Cerebellar cortex (tissue), 1 donor: ENCODE measurements around the gene CNTN5.

Experiments
- DNase-seq: peaks from one replicate; pipeline ENCODE4 v3.0.0-alpha.2; 2015; ENCODE audit warnings: low spot score

CNTN5 gene

GRCh38 chr11:99391245-99391644 lies 370.5 kb downstream of the CNTN5 start:
- no peak for DNase-seq

- no peak for DNase-seq
Observed at GRCh38 chr11:99406345-99406744, 385.6 kb downstream of the CNTN5 start.

GRCh38 chr11:99410636-99411035 lies 389.9 kb downstream of the CNTN5 start:
- no peak for DNase-seq

GRCh38 chr11:99418927-99419720 lies 398.4 kb downstream of the CNTN5 start:
- no peak for DNase-seq

GRCh38 chr11:99419991-99420390 lies 399.2 kb downstream of the CNTN5 start:
- DNase-seq = no peak

GRCh38 chr11:99422581-99423427 lies 402.1 kb downstream of the CNTN5 start:
- DNase-seq = no peak

- no peak for DNase-seq
Observed at GRCh38 chr11:99423428-99423983, 402.8 kb downstream of the CNTN5 start.

GRCh38 chr11:99424313-99425084 lies 403.8 kb downstream of the CNTN5 start:
- DNase-seq = no peak

- no peak for DNase-seq
Observed at GRCh38 chr11:99425596-99425995, 404.8 kb downstream of the CNTN5 start.

GRCh38 chr11:99432677-99433076 lies 411.9 kb downstream of the CNTN5 start:
- no peak for DNase-seq

- DNase-seq = no peak
Observed at GRCh38 chr11:99443276-99443675, 422.5 kb downstream of the CNTN5 start.

- DNase-seq = no peak
Observed at GRCh38 chr11:99446400-99446799, 425.7 kb downstream of the CNTN5 start.

GRCh38 chr11:99449345-99449744 lies 428.6 kb downstream of the CNTN5 start:
- no peak for DNase-seq

GRCh38 chr11:99452075-99452474 lies 431.3 kb downstream of the CNTN5 start:
- DNase-seq = no peak

- DNase-seq = no peak
Observed at GRCh38 chr11:99461913-99462312, 441.2 kb downstream of the CNTN5 start.

GRCh38 chr11:99464985-99465384 lies 444.2 kb downstream of the CNTN5 start:
- no peak for DNase-seq

GRCh38 chr11:99489581-99489980 lies 468.8 kb downstream of the CNTN5 start:
- no peak for DNase-seq

GRCh38 chr11:99494065-99494464 lies 473.3 kb downstream of the CNTN5 start:
- no peak for DNase-seq

- no peak for DNase-seq
Observed at GRCh38 chr11:99501655-99502054, 480.9 kb downstream of the CNTN5 start.

- no peak for DNase-seq
Observed at GRCh38 chr11:99505316-99505715, 484.6 kb downstream of the CNTN5 start.

GRCh38 chr11:99505831-99506230 lies 485.1 kb downstream of the CNTN5 start:
- DNase-seq = no peak

GRCh38 chr11:99509863-99510262 lies 489.1 kb downstream of the CNTN5 start:
- DNase-seq = no peak
